ENCODE data around the gene QDPR. TPM values are rescaled to one million over a fixed set of nuclear protein-coding genes. Genes with fewer than 3 reads are reported as not detected.

QDPR gene
- total RNA-seq, 1 experiment from 2014 or later: 15.2 TPM

- no peaks in the 10 kb centered on the region for H3K9me3 ChIP-seq (ENCODE audit: control insufficient read depth, insufficient read depth, low read depth, low read length)
- H3K4me1 ChIP-seq (ENCODE audit: control insufficient read depth, insufficient read depth, low read length): no peaks in the 10 kb centered on the region
- TF ChIP-seq POLR2AphosphoS5 (IDR thresholded peaks at IDR 0.05; ENCODE audit: low read depth, low read length) (no peak), SIN3A (IDR thresholded peaks at IDR 0.05; ENCODE audit: borderline replicate concordance, insufficient read depth, low read depth, low read length) (no peak), CTCF (IDR thresholded peaks at IDR 0.05) (no peak)
- TF ChIP-seq, protein P1, sequence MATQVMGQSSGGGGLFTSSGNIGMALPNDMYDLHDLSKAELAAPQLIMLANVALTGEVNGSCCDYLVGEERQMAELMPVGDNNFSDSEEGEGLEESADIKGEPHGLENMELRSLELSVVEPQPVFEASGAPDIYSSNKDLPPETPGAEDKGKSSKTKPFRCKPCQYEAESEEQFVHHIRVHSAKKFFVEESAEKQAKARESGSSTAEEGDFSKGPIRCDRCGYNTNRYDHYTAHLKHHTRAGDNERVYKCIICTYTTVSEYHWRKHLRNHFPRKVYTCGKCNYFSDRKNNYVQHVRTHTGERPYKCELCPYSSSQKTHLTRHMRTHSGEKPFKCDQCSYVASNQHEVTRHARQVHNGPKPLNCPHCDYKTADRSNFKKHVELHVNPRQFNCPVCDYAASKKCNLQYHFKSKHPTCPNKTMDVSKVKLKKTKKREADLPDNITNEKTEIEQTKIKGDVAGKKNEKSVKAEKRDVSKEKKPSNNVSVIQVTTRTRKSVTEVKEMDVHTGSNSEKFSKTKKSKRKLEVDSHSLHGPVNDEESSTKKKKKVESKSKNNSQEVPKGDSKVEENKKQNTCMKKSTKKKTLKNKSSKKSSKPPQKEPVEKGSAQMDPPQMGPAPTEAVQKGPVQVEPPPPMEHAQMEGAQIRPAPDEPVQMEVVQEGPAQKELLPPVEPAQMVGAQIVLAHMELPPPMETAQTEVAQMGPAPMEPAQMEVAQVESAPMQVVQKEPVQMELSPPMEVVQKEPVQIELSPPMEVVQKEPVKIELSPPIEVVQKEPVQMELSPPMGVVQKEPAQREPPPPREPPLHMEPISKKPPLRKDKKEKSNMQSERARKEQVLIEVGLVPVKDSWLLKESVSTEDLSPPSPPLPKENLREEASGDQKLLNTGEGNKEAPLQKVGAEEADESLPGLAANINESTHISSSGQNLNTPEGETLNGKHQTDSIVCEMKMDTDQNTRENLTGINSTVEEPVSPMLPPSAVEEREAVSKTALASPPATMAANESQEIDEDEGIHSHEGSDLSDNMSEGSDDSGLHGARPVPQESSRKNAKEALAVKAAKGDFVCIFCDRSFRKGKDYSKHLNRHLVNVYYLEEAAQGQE (IDR thresholded peaks at IDR 0.05; ENCODE audit: insufficient read depth in 1 of 2, low read depth in 2 of 2, low read length in 1 of 2): no peak
- ChIA-PET POLR2A (no interaction called here), CTCF (no interaction called here)
- in situ Hi-C loops (cut with HindIII; ENCODE audit: low pct_unique_long_range_greater_than_20kb, low sequenced_read_pairs) (no loop called here), intact Hi-C loops (cut with micrococcal nuclease; ENCODE audit: unreplicated experiment) (no loop called here)
- no peaks in the 10 kb centered on the region for H3K27me3 ChIP-seq (ENCODE audit: control insufficient read depth, insufficient read depth, low read length)
- H3K4me3 ChIP-seq (ENCODE audit: low read depth in 2 of 2, low read length in 2 of 2): no peak overlapping the region
- ATAC-seq: no peak
- peak; percentile 52 for DNase-seq (ENCODE audit: low read depth, low spot score)
- H3K27ac ChIP-seq (ENCODE audit: low read length): no peak overlapping the region
- no peaks in the 10 kb centered on the region; the same call in 1 of the 2 replicates for H3K36me3 ChIP-seq (ENCODE audit: control insufficient read depth, insufficient read depth, low read length)
- no TSS peak for BruUV-seq (replicated peaks)
Observed at GRCh38 chr4:17494258-17495190, 17.4 kb downstream of the QDPR start.

DNA sequence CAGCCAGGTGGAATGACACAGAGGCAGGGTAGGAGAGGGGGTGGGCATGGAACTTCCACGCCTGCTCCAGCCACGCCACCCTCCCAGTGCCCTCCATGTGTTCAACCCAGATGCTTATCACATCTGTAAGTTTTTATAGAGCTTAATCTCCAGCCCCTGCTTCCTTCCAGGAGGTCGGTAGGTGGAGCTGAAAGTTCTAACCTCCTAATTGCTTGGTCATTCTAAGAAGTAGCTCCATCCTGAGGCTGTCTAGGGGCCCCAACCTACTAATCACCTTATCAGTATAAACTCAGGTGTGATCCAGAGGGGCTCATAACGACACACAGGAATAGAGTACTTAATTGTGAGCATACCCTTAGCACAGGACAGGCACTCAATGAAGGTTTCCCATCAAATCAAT is 18.3 kb downstream of the QDPR start:
- Histone ChIP-seq H3K4me3 (ENCODE audit: low read depth in 2 of 2, low read length in 2 of 2) (no peak overlapping the region), H3K27me3 (ENCODE audit: control insufficient read depth, insufficient read depth, low read length) (no peaks in the 10 kb centered on the region), H3K36me3 (ENCODE audit: control insufficient read depth, insufficient read depth, low read length) (no peaks in the 10 kb centered on the region; the same call in 1 of the 2 replicates), H3K27ac (ENCODE audit: low read length) (no peak overlapping the region), H3K4me1 (ENCODE audit: control insufficient read depth, insufficient read depth, low read length) (no peaks in the 10 kb centered on the region), H3K9me3 (ENCODE audit: control insufficient read depth, insufficient read depth, low read depth, low read length) (no peaks in the 10 kb centered on the region)
- DNase-seq (ENCODE audit: low read depth, low spot score): no peak
- no peak for ATAC-seq
- ChIA-PET POLR2A (no interaction called here), CTCF (no interaction called here)
- TF ChIP-seq, protein P1 (IDR thresholded peaks at IDR 0.05; ENCODE audit: insufficient read depth in 1 of 2, low read depth in 2 of 2, low read length in 1 of 2): no peak
- no peak for TF ChIP-seq CTCF (IDR thresholded peaks at IDR 0.05)
- no peak for TF ChIP-seq TCF7L2 (IDR thresholded peaks at IDR 0.05; ENCODE audit: low read depth, low read length)
- TF ChIP-seq SIN3A (IDR thresholded peaks at IDR 0.05; ENCODE audit: borderline replicate concordance, insufficient read depth, low read depth, low read length): no peak
- TF ChIP-seq POLR2AphosphoS5 (IDR thresholded peaks at IDR 0.05; ENCODE audit: low read depth, low read length): no peak
- in situ Hi-C loops (cut with HindIII; ENCODE audit: low pct_unique_long_range_greater_than_20kb, low sequenced_read_pairs) (no loop called here), intact Hi-C loops (cut with micrococcal nuclease; ENCODE audit: unreplicated experiment) (no loop called here)
- no TSS peak for BruUV-seq (replicated peaks)

Data from Panc1 (cell line).